Heart left ventricle (tissue), 16 donors: ENCODE results near the gene TOX2. TPM values are rescaled to one million over a fixed set of nuclear protein-coding genes. Genes with fewer than 3 reads are reported as not detected.

Experiments used
- ATAC-seq, 4 donors: fragments of 200-7000 bp; cut with Tn5 transposase; one replicate each; pipeline ENCODE4 v1.9.1; 2020 to 2022; ENCODE audit warnings: moderate library complexity in 4 of 4, mild to moderate bottlenecking in 3 of 4, moderate number of reproducible peaks in 1 of 4
- DNase-seq, 5 donors: peaks; one replicate each; pipeline ENCODE4 v3.0.0-alpha.2; 2020
- H3K27ac ChIP-seq, 12 donors: fragments of 200-600 bp; sonication (generic) in 4 of 12; one replicate each; pipeline versions ENCODE4 v1.5.0 to v1.8.0; 2016 to 2022; ENCODE audit warnings: mild to moderate bottlenecking in 2 of 12
- H3K27me3 ChIP-seq, 9 donors: fragments of 200-600 bp; sonication (generic) in 2 of 9; one replicate each; pipeline versions ENCODE4 v1.5.1 to v1.8.0; 2016 to 2022; ENCODE audit warnings: mild to moderate bottlenecking in 3 of 9
- H3K36me3 ChIP-seq, 9 donors: fragments of 200-600 bp; sonication (generic) in 2 of 9; one replicate each; pipeline versions ENCODE4 v1.5.0 to v1.8.0; 2018 to 2022; ENCODE audit warnings: mild to moderate bottlenecking in 2 of 9
- H3K4me1 ChIP-seq, 12 donors: fragments of 200-600 bp; sonication (generic) in 4 of 12; one replicate each; pipeline versions ENCODE4 v1.5.0 to v1.8.0; 2016 to 2022; ENCODE audit warnings: mild to moderate bottlenecking in 3 of 12
- H3K4me3 ChIP-seq, 12 donors: fragments of 200-600 bp; sonication (generic) in 4 of 12; one replicate each; pipeline versions ENCODE4 v1.5.0 to v1.8.0; 2017 to 2022; ENCODE audit warnings: mild to moderate bottlenecking in 9 of 12, moderate library complexity in 4 of 12
- H3K9me3 ChIP-seq, 12 donors: fragments of 200-600 bp; sonication (generic) in 4 of 12; one replicate each; pipeline versions ENCODE4 v1.5.0 to v1.8.0; 2016 to 2022; ENCODE audit warnings: mild to moderate bottlenecking in 1 of 12
- POLR2A ChIP-seq, 2 donors: fragments of 450-650 bp; IDR thresholded peaks; one replicate each; pipeline ENCODE4 v1.6.1; 2017; ENCODE audit warnings: antibody characterized with exemption in 2 of 2, mild to moderate bottlenecking in 2 of 2, moderate library complexity in 2 of 2
- WGBS, 4 donors: extraction: QIAGEN DNeasy Blood & Tissue Kit in 2 of 4; methylation state at CpG; one replicate each; pipeline versions ENCODE4 v1.1.5 to v1.1.7; 2013 to 2018; 5-methylcytosine and 5-hydroxymethylcytosine counted together
- intact Hi-C, 10 donors: fragments of 100-400 bp; cut with DNase I; formaldehyde crosslinking; loops; one replicate each; pipeline versions ENCODE4 v1.11.1 to v1.14.2; 2022
- polyA plus RNA-seq, 2 donors: library from polyadenylated mRNA; stranded (reverse); fragments of 200-250 nt; gene quantifications; one replicate each; pipeline ENCODE4 v1.2.3, GENCODE V29; 2013
- total RNA-seq, 9 donors: library from RNA; depleted of rRNA in 2 of 9; stranded (reverse); fragments of >200 nt in 2 of 9; fragmentation: NEBNext Ultra II Directional in 3 of 9; extraction: Animal tissue kit (Norgen Biotek cat#: 25700) in 3 of 9; gene quantifications; one replicate each; pipeline versions ENCODE4 v1.1.0 to v1.2.4, GENCODE V29; 2016 to 2023
- TF ChIP-seq, protein P1 (sequence below), 12 donors: fragments of 200-600 bp; sonication (generic) in 4 of 12; IDR thresholded peaks; one replicate each; pipeline versions ENCODE4 v1.5.0 to v1.8.0; 2018 to 2022; ENCODE audit warnings: antibody characterized with exemption in 12 of 12, mild to moderate bottlenecking in 5 of 12
- donor health status: ischemic (EF 13 %, LVEDD 7.1; RV severe dilation, severe dysfunction).
- donor health status: healthy with polysubstance abuse.
- donor health status: DM: no; HTN: yes; CAD: no.
- donor health status: DM: no; HTN: no; CAD: no.
- donor health status: ischemic (EF 25% LVEDD 6.9; RV normal size, moderate dysfunction).
- donor health status: ischemic (EF 25% LVEDD 5.7; RV mildly dilated, moderate dysfunction).
- donor health status: healthy.
- donor health status: DM: yes; HTN: yes; CAD: no.
- donor health status: ischemic (EF 35%, LVEDD 5.7; RV mildly dilated, moderate dysfunction).
- donor health status: nonischemic (EF 11% LVEDD 7.7; RV severe dilation, severe dysfunction).
- donor health status: DM: yes; HTN: yes; CAD: no.
- donor health status: PGD.
- donor health status: ischemic (EF 29% LVEDD 5.4; RV normal size, mild dysfunction).
- donor health status: nonischemic (EF 23%, LVEDD 6.1; RV moderate dilation, normal function).

The TOX2 gene
- total and polyA plus RNA-seq, 11 donors: 0.53 to 3.0 (median 0.91) TPM

DNA sequence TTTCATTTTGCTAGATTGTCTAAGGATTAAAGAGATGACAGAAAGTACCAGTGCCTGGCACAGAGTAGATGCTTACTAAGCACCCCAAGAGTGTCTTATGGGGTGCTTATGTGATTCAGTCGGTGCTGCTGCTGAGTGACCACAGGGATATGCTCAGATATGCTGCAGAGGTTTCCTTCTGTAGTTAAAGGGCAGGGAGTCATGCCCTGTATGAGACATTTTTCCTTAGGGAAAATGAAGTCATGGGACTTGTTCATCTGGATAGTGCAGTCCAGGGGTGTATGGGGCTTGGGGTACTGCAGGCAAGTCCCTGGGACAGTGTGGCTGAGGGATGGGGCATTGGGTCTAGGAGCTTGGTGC is 25.1 kb downstream of the TOX2 start:
- DNase-seq: no peak
- no peak overlapping the region for H3K4me3 ChIP-seq
- TF ChIP-seq, protein P1, sequence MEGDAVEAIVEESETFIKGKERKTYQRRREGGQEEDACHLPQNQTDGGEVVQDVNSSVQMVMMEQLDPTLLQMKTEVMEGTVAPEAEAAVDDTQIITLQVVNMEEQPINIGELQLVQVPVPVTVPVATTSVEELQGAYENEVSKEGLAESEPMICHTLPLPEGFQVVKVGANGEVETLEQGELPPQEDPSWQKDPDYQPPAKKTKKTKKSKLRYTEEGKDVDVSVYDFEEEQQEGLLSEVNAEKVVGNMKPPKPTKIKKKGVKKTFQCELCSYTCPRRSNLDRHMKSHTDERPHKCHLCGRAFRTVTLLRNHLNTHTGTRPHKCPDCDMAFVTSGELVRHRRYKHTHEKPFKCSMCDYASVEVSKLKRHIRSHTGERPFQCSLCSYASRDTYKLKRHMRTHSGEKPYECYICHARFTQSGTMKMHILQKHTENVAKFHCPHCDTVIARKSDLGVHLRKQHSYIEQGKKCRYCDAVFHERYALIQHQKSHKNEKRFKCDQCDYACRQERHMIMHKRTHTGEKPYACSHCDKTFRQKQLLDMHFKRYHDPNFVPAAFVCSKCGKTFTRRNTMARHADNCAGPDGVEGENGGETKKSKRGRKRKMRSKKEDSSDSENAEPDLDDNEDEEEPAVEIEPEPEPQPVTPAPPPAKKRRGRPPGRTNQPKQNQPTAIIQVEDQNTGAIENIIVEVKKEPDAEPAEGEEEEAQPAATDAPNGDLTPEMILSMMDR (IDR thresholded peaks at IDR 0.05): no peak
- TF ChIP-seq POLR2A (IDR thresholded peaks at IDR 0.05): no peak
- H3K9me3 ChIP-seq: no peaks in the 10 kb centered on the region
- H3K4me1 ChIP-seq: peaks cover 0 to 79% (median 10%) of the 10 kb centered on the region in 12 donors
- WGBS, 4 donors: 47 to 59% (median 54%) methylated on average over 1 of the region's 1 CpG
- intact Hi-C loops: no loop called here
- H3K27ac ChIP-seq: peak overlapping the region in 1 of 12 donors; percentile 37
- no peak for ATAC-seq
- H3K36me3 ChIP-seq: no peaks in the 10 kb centered on the region
- peaks cover 0 to 4% (median 0%) of the 10 kb centered on the region in 9 donors for H3K27me3 ChIP-seq

DNA sequence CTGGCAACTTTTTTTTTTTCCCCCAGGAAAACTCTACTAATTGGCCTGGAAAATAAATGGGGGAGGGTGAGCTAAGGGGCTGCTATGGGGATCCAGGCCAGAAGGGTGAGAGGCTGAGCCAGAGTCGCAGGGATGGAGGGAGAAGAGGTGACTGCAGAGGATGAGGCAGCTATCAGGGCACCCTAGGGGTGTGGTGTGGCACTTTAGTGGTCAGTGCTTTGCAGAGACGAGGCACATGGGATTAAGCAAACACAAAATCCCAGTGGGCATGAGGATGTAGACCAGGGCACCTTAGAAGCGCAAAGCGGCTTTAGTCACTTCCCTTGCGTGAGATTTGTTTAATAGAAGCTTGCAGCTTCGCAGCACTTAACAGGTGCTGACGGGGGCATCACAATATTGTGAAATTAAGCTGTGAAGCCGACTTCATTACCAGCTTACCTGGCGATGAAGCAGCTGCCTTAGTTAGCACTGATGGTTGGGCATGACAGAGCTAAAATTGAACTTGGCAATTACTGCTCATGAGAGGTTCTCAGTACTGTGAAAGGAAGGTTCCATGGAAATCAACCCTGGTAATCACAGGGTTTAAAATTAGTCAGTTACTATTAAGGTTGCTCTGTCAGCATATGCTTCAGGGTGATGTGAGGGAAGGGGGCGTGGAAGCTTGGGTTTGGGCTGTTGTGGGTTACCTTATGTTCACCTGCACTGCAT is 26.0 kb downstream of the TOX2 start:
- Histone ChIP-seq H3K4me1 (peaks cover 0 to 83% (median 10%) of the 10 kb centered on the region in 12 donors), H3K36me3 (no peaks in the 10 kb centered on the region), H3K27ac (peak overlapping the region in 3 of 12 donors; percentile 24 to 86 (median 68)), H3K4me3 (no peak overlapping the region), H3K9me3 (no peaks in the 10 kb centered on the region), H3K27me3 (peaks cover 0 to 4% (median 0%) of the 10 kb centered on the region in 9 donors)
- no peak for ATAC-seq
- TF ChIP-seq, protein P1 (IDR thresholded peaks at IDR 0.05): no peak
- TF ChIP-seq POLR2A (IDR thresholded peaks at IDR 0.05): no peak
- DNase-seq: no peak
- intact Hi-C loops: loop anchor here in 1 of 10 donors (1.0 kb wide), 1 partner anchor 43 kb away; no protein-coding TSS in a partner anchor
- 85 to 91% (median 87%) methylated on average over 10 of the region's 10 CpGs for WGBS, 4 donors

DNA sequence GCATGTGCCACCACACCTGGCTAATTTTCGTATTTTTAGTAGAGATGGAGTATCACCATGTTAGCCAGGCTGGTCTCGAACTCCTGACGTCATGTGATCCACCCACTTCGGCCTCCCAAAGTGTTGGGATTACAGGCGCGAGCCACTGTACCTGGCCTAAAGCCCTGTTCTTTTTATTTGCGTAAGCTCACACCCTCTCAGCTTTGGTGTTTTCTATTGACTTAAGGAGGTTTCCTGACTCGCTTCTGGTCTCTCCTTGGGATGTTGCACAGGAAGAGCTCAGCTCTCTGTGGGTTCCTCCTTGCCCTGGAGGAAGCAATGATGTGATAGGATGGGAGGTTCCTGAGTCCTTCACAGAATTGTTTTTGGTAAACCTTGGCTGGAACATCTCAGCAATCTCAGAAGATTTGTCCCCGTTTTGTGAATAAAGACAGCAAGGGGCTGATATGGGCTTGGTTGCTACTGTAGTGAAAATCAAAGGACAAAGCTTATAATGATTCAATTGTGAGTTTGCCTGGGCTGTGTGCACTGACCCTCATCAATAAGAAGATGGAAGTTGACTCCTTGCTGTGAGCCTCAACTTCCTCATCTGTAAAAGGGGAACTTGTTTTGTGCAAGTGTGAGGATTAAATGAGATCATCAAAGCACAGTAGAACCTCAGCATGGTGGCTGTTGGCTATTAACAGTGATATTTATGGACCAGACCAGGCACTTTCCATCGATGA is 27.0 kb downstream of the TOX2 start:
- Histone ChIP-seq H3K4me3 (no peak overlapping the region), H3K4me1 (peaks cover 0 to 80% (median 10%) of the 10 kb centered on the region in 12 donors), H3K27ac (peak overlapping the region in 5 of 12 donors; percentile 24 to 86 (median 56)), H3K36me3 (no peaks in the 10 kb centered on the region), H3K9me3 (no peaks in the 10 kb centered on the region), H3K27me3 (peaks cover 0 to 4% (median 0%) of the 10 kb centered on the region in 9 donors)
- WGBS, 4 donors: 58 to 70% (median 64%) methylated on average over 10 of the region's 10 CpGs
- DNase-seq: no peak
- peak; percentile 14 to 78 (median 62) for ATAC-seq
- intact Hi-C loops: loop anchor here in 1 of 10 donors (1.0 kb wide), 1 partner anchor 42 kb away; no protein-coding TSS in a partner anchor
- TF ChIP-seq POLR2A (IDR thresholded peaks at IDR 0.05): no peak
- TF ChIP-seq, protein P1 (IDR thresholded peaks at IDR 0.05): no peak

DNA sequence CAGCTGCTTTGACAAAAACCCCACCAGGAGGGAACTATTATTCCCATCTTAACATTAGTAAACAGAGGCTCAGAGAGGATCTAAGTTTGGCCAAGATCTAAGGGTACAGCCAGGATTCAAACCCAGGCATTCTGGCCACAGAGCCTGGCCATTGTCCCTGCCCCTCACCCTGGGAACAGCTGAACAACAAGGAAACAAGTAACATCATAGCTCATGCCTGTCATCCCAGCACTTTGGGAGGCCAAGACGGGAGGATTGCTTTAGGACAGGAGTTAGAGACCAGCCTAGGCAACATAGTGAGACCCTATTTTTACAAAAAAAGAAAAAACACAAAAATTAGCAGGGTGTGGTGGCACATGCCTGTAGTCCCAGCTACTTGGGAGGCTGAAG is 27.5 kb downstream of the TOX2 start:
- H3K4me3 ChIP-seq: peak overlapping the region in 1 of 12 donors; percentile 28
- TF ChIP-seq, protein P1 (IDR thresholded peaks at IDR 0.05): no peak
- TF ChIP-seq POLR2A (IDR thresholded peaks at IDR 0.05): no peak
- H3K27ac ChIP-seq: peak overlapping the region in 7 of 12 donors; percentile 11 to 86 (median 54)
- H3K36me3 ChIP-seq: no peaks in the 10 kb centered on the region
- ATAC-seq (no peak), DNase-seq (no peak)
- no peaks in the 10 kb centered on the region for H3K9me3 ChIP-seq
- intact Hi-C loops: no loop called here
- WGBS, 4 donors: 84 to 88% (median 87%) methylated on average over 1 of the region's 1 CpG
- H3K4me1 ChIP-seq: peaks cover 0 to 74% (median 10%) of the 10 kb centered on the region in 12 donors
- H3K27me3 ChIP-seq: peaks cover 0 to 4% (median 0%) of the 10 kb centered on the region in 9 donors
